Ectodermal cell (in vitro differentiated cells): ENCODE results near the gene SMARCAL1.

Source experiments
- H3K27ac ChIP-seq: 2 replicates; pipeline ENCODE4 v1.7.0; 2013; ENCODE audit warnings: mild to moderate bottlenecking, low read depth, low read length; ENCODE audit not compliant: insufficient read depth, poor library complexity, severe bottlenecking
- H3K27me3 ChIP-seq: 2 replicates; pipeline ENCODE4 v1.7.0; 2013; ENCODE audit warnings: mild to moderate bottlenecking, low read length; ENCODE audit not compliant: insufficient read depth, control insufficient read depth, poor library complexity, severe bottlenecking
- H3K36me3 ChIP-seq: one replicate; pipeline ENCODE4 v1.7.0; 2013; ENCODE audit warnings: low read length; ENCODE audit not compliant: control insufficient read depth, insufficient read depth
- H3K4me1 ChIP-seq: one replicate; pipeline ENCODE4 v1.7.0; 2013; ENCODE audit warnings: low read length; ENCODE audit not compliant: control insufficient read depth, insufficient read depth
- H3K4me3 ChIP-seq: 2 replicates; pipeline ENCODE4 v1.7.0; 2013; ENCODE audit warnings: low read depth, low read length, control low read depth; ENCODE audit not compliant: insufficient read depth
- H3K9me3 ChIP-seq: 2 replicates; pipeline ENCODE4 v1.7.0; 2013; ENCODE audit warnings: mild to moderate bottlenecking, low read length, moderate library complexity; ENCODE audit not compliant: control insufficient read depth
- WGBS, 2 experiments: methylation state at CpG; one replicate each; pipeline ENCODE4 v1.1.7; 2013; ENCODE audit warnings: missing lambda C conversion rate in 2 of 2; 5-methylcytosine and 5-hydroxymethylcytosine counted together

SMARCAL1 gene

GRCh38 chr2:216486271-216486670 lies 74.0 kb downstream of the SMARCAL1 start:
- no peaks in the 10 kb centered on the region for H3K4me1 ChIP-seq
- 95 to 96% methylated on average over 7 of the region's 7 CpGs for WGBS, 2 experiments
- no peak overlapping the region for H3K4me3 ChIP-seq

DNA sequence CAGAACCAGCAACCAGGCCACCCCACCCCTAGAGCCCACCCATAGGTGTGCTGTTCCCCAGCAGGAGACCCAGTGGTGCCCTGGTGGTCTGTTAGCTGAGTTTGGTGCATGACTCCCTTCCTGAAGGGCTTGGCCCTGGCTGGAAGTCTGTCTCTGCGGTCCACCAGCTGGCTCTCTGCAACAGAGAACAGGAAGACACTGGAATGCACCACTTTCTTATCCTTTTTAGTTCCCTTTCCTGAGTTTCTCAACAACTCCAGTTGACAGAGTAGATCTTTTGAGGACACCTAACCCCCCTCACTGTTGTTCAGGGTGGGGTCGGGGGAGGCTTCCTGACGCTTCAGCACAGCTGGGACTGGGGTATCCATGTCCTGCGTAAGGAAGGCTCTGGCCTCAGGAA lies 74.4 kb downstream of the SMARCAL1 start:
- Histone ChIP-seq H3K27me3 (no peaks in the 10 kb centered on the region), H3K27ac (no peak overlapping the region), H3K36me3 (no peaks in the 10 kb centered on the region), H3K4me1 (no peaks in the 10 kb centered on the region), H3K9me3 (no peaks in the 10 kb centered on the region), H3K4me3 (no peak overlapping the region)
- WGBS, 2 experiments = 70 to 72% methylated on average over 4 of the region's 4 CpGs

More at GRCh38 chr2:216486271-216486670, 74.0 kb downstream of the SMARCAL1 start:
- no peaks in the 10 kb centered on the region for H3K27me3 ChIP-seq
- H3K27ac ChIP-seq = no peak overlapping the region
- no peaks in the 10 kb centered on the region for H3K9me3 ChIP-seq
- no peaks in the 10 kb centered on the region for H3K36me3 ChIP-seq

DNA sequence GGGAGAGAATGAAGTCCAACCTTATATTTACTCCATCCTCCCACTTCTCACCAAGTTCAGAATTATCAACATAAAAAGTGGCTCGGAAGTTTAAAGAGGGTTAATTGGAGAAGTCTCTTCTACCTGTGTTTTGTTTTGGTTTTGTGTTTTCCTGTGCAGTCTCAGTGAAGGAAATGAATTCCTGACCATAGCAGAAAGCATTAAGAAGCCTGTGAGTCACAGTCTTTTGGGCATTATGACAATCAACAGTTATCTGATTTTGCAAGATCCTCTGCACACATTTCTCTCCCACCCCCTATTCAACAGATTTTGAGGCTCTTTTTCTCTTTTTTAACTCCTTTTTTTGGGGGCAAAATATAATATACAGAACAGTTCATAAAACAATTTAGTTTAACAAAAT lies 77.8 kb downstream of the SMARCAL1 start:
- Histone ChIP-seq H3K4me3 (no peak overlapping the region), H3K27ac (no peak overlapping the region), H3K27me3 (no peaks in the 10 kb centered on the region), H3K9me3 (no peaks in the 10 kb centered on the region), H3K4me1 (peaks cover 9% of the 10 kb centered on the region), H3K36me3 (no peaks in the 10 kb centered on the region)
- WGBS, 2 experiments = 100% methylated on average over 1 of the region's 1 CpG

- H3K27ac ChIP-seq = no peak overlapping the region
- 87 to 91% methylated on average over 8 to 9 of the region's 9 CpGs for WGBS, 2 experiments
- peaks cover 9% of the 10 kb centered on the region for H3K4me1 ChIP-seq
- no peaks in the 10 kb centered on the region for H3K9me3 ChIP-seq
- no peak overlapping the region for H3K4me3 ChIP-seq
- H3K36me3 ChIP-seq = no peaks in the 10 kb centered on the region
- H3K27me3 ChIP-seq = no peaks in the 10 kb centered on the region
Measured at GRCh38 chr2:216491793-216492596, 79.7 kb downstream of the SMARCAL1 start.

DNA sequence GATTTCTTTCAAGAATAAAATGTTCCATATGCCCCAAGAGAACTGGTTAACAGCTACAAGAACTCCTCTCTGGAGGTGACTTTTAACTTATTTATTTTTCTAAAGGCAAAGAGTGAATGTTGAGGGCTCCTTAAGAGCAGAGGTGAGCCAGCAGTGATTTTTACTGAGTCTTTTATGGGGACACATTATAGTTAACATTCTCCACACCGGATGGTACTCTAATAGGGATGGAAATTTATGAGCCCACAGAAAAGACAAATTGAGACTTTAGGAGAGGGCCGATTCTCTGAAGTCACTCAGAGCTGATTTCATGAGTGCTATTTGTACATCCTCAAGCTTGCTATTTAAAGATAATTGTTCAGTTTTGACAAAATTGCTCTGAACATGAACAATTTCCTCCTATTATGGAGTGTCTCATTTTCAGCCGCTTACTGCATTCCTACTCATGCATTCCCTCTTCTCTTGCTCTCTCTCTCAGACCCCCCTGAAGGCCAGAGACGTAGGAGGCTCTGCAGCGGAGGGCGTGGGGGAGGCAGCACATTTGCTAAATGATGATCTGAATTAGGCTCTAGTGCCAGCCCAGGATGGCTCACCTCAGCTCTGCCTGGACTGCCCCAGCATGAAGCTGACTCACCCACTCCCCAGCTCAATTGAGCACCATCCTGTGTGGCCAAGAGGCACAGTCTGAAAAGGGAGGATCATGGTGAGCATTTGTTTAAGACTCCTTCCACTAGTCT lies 80.5 kb downstream of the SMARCAL1 start:
- no peak overlapping the region for H3K27ac ChIP-seq
- WGBS, 2 experiments = 91 to 92% methylated on average over 6 of the region's 6 CpGs

GRCh38 chr2:216493334-216493685 lies 81.0 kb downstream of the SMARCAL1 start:
- Histone ChIP-seq H3K36me3 (no peaks in the 10 kb centered on the region), H3K4me3 (no peak overlapping the region), H3K9me3 (no peaks in the 10 kb centered on the region), H3K4me1 (peaks cover 9% of the 10 kb centered on the region), H3K27me3 (no peaks in the 10 kb centered on the region), H3K27ac (no peak overlapping the region)
- WGBS, 2 experiments = 95 to 100% methylated on average over 1 of the region's 1 CpG

More for the DNA sequence above, 80.5 kb downstream of the SMARCAL1 start:
- Histone ChIP-seq H3K9me3 (no peaks in the 10 kb centered on the region), H3K4me3 (no peak overlapping the region), H3K4me1 (peaks cover 9% of the 10 kb centered on the region), H3K27me3 (no peaks in the 10 kb centered on the region), H3K36me3 (no peaks in the 10 kb centered on the region)

DNA sequence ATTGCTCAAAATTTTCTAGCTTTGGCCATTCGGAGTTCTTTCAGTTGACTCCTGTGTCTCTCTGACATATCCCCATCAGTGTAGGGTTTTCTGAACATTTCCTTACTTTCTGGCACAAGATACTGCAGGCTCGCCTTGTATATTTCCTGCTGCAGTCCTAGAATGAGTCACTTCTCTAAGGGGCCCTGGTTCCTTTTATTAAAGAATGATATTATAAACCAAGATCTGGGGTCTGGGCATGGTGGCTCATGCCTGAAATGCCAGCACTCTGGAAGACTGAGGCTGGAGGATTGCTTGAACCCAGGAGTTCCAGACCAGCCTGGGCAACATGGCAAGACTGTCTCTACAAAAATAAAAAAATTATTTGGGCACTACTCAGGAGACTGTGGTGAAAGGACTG lies 83.4 kb downstream of the SMARCAL1 start:
- WGBS, 2 experiments = 90 to 98% methylated on average over 2 of the region's 2 CpGs
- H3K36me3 ChIP-seq = peaks cover 10% of the 10 kb centered on the region
- no peaks in the 10 kb centered on the region for H3K9me3 ChIP-seq
- no peak overlapping the region for H3K27ac ChIP-seq
- H3K4me3 ChIP-seq = no peak overlapping the region
- H3K27me3 ChIP-seq = no peaks in the 10 kb centered on the region
- H3K4me1 ChIP-seq = peaks cover 16% of the 10 kb centered on the region

- WGBS, 2 experiments = 90 to 91% methylated on average over 6 of the region's 6 CpGs
- H3K4me1 ChIP-seq = peaks cover 19% of the 10 kb centered on the region
- H3K36me3 ChIP-seq = peaks cover 25% of the 10 kb centered on the region
- H3K9me3 ChIP-seq = no peaks in the 10 kb centered on the region
- no peaks in the 10 kb centered on the region for H3K27me3 ChIP-seq
- no peak overlapping the region for H3K27ac ChIP-seq
- H3K4me3 ChIP-seq = peak overlapping the region; percentile 95
Measured at GRCh38 chr2:216497382-216498069, 85.2 kb downstream of the SMARCAL1 start.

DNA sequence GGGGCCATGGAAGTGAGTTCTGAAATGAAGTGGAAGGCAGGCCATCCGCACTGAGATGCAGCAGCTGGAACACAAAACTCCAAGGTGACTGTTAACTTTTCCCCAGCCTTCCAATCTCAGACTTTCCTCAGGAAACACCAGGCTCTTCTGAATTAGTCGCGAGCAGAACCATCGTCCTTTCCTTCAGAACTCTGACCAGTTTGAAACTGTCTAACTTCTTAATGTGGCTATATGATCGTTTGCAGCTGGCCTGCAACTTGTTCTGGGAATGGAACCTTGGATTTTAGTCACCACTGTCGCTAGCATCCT lies 85.7 kb downstream of the SMARCAL1 start:
- H3K4me3 ChIP-seq = peak overlapping the region; percentile 95
- H3K27me3 ChIP-seq = no peaks in the 10 kb centered on the region
- H3K4me1 ChIP-seq = peaks cover 16% of the 10 kb centered on the region
- no peaks in the 10 kb centered on the region for H3K9me3 ChIP-seq
- 80 to 87% methylated on average over 6 of the region's 6 CpGs for WGBS, 2 experiments
- no peak overlapping the region for H3K27ac ChIP-seq
- H3K36me3 ChIP-seq = peaks cover 30% of the 10 kb centered on the region
